Subcutaneous adipose tissue (tissue), 4 donors: ENCODE data around the gene SLC44A4. TPM values are rescaled to one million over a fixed set of nuclear protein-coding genes. Genes with fewer than 3 reads are reported as not detected.

ENCODE experiments used
- CTCF ChIP-seq: fragments of 450-650 bp; IDR thresholded peaks from one replicate; pipeline ENCODE4 v1.5.1; 2016; ENCODE audit warnings: low read depth, mild to moderate bottlenecking, control low read depth, antibody characterized with exemption, moderate library complexity
- total RNA-seq, 4 donors: library from RNA; depleted of rRNA; stranded (reverse); fragments of >200 nt; gene quantifications; one replicate each; pipeline ENCODE4 v1.1.0, GENCODE V29; 2016

SLC44A4 gene
- total RNA-seq, 4 donors from 2014 or later, result 0.51 TPM; not detected in 3

- no peak for TF ChIP-seq CTCF
Measured at GRCh38 chr6:31837369-31838113, 41.3 kb downstream of the SLC44A4 start.

- no peak for TF ChIP-seq CTCF
Measured at GRCh38 chr6:31836474-31837368, 42.1 kb downstream of the SLC44A4 start.

- no peak for TF ChIP-seq CTCF
Measured at GRCh38 chr6:31836047-31836473, 42.7 kb downstream of the SLC44A4 start.

GRCh38 chr6:31834367-31835250, 44.2 kb downstream of the SLC44A4 start:
- TF ChIP-seq CTCF, result no peak

GRCh38 chr6:31831350-31832215, 47.2 kb downstream of the SLC44A4 start:
- TF ChIP-seq CTCF, result no peak

- TF ChIP-seq CTCF, result no peak
Measured at GRCh38 chr6:31830886-31831335, 47.9 kb downstream of the SLC44A4 start.
